ENCODE measurements around the gene CACNA1A.

The CACNA1A gene

DNA sequence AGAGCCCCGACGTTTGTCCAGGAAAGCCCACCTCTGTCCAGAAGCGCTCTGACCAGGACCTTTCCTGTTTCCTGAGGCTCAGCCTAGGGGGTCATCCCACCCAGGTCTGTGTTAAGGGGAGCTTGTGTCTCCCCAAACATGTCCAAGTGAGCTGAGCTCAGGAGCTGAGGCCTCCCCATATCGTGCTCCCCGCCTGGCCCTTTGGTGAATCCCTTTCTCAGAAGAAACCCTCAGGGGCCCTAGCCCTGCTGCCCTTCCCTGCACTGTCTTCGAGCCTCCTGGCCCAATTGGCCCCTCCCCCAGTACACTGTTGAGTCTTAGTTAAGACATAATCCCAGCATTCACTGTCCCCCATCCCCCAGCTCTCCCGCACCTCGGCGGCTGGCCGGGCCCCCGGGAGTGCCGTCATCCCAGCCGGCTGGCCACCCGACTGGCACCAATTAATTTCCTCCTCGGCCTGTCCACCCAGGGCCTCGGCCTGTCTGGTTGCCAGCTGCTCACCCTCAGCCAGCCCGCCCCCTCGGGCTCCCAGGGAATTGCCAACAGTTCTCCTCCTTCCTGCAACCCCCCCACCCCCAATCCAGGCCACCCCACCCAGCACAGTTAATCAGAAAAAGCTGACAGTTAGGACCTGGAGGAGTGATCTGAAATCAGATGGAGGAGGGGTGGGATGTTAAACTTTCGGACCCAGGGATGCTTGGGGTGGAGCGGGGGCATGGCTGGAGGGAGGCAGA lies 342.5 kb downstream of the CACNA1A start:
- DNase-seq (ENCODE audit: low spot score) = peak; percentile 87

DNA sequence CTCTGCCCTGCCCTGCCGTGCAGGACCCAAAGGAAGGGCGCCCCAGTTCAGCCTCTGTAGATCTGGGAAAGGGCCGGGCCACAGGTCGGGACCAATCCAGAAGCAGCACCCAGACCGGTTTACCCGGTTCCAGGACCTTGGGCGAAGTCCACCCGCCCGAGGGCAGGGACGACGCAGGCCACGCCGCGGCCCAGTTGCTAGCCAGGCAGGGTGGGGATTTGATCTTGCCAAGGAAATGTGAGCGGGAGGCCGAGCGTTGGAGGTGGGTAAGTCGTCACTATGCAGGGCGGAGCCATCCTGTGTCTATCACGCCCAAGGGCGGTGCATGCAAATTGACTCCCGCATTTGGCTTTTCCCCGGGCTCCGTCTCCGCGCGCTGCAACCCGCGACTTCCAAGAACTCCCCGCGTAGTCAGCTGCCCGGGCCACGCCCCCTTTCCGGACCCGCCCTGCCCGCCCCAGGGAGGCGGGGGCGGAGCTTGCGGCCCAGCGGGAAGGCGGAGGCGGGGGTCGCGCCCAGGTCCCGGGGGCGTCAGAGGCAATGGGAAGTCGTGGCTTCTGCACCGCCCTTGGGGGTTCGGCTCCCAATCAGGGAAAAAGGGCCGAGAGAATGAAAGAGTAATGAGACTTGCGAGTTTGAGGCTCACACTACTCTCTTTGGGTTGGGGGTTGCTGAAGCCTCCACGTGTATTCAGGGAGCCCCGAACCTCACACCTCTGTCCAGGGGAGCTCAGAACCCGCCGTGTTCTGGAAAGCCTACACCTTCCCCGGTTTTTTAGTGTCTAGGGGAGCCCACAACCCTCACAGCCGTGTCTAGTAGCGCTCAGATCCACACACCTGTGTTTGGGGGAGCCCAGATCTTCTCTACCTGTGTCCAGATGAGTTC lies 343.3 kb downstream of the CACNA1A start:
- peak; percentile 95 for DNase-seq (ENCODE audit: low spot score)

DNA sequence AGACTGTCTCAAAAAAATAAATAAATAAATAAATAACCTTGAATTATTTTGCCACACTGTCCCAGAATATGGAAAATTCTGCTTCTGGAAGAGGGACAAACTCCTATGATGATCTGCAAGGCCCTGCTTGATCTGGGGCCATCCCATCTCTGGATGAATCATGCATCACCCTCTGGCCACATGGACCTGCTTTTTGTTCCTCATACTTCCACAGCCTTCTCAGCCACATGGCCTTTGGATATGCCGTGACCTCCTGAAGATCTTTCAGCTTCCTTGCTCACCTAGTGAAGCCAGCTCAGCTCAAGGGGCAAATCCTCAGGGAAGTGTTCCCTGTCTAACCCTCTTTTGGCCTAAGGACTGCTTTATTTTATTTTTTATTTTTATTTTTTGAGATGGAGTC lies 345.7 kb downstream of the CACNA1A start:
- no peak for DNase-seq (ENCODE audit: low spot score)

DNA sequence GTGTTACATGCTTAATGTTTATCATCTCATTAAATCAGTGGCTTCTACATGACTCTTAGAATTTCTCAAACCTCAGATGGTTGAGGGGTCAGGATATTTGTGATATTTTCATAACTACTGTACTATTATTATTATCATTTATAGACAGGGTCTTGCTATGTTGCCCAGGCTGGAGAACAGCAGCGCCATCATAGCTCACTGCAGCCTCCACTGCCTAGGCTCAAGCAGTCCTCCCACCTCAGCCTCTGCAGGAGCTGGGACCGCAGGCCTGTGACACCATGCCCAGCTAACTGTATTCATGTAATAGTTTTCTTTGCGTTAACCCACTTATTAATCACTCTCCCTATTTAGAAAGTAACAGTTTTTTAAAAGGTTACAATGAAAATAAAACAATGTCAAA lies 346.6 kb downstream of the CACNA1A start:
- no peak for DNase-seq (ENCODE audit: low spot score)

Data from ecto neural progenitor cell (in vitro differentiated cells).